Globus pallidus (tissue), 1 donor: ENCODE measurements around the gene GALR2.

Experiments used
- DNase-seq: peaks from one replicate; pipeline ENCODE4 v3.0.0-alpha.2; 2015; ENCODE audit warnings: low spot score

The GALR2 gene

DNA sequence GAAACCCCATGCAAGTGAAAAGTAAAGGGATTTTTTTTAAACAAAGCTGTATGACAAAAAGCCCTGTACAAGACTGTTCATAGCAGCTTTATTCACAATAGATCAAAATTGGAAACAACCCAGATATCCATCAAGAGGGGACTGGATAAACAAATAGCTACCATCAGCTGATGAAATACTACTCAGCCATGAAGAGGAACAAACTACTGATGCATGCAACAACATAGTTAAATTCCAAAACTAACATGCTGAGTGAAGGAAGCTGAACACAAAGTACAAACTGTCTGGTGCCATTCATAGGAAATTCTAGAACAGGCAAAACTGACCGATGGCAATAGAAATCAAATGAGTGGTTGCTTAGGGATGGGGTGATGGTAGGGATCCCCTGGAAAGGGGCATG, 51.3 kb downstream of the GALR2 start:
- DNase-seq = no peak
